Gastroesophageal sphincter (tissue), 4 donors: ENCODE data around the gene PPP2R3A. TPM values are rescaled to one million over a fixed set of nuclear protein-coding genes. Genes with fewer than 3 reads are reported as not detected.
"Not testable (repeated sequence)": the region's sequence is repeated elsewhere in the genome, so short reads cannot be mapped to it uniquely, and the experiment has no call there.

ENCODE experiments used
- ATAC-seq: fragments of 150-250 bp; one replicate; pipeline ENCODE4 v1.9.1; 2016; ENCODE audit warnings: mild to moderate bottlenecking, moderate library complexity
- H3K27ac ChIP-seq, 4 donors: fragments of 200-600 bp; sonication (generic) in 3 of 4; 1 replicate in 3 of 4; 2 replicates in 1 of 4; pipeline ENCODE4 v1.5.1; 2016 to 2019
- H3K27me3 ChIP-seq: fragments of 200-600 bp; sonication (generic); one replicate; pipeline ENCODE4 v1.5.1; 2019
- H3K36me3 ChIP-seq, 2 donors: fragments of 200-600 bp; sonication (generic); one replicate each; pipeline ENCODE4 v1.5.1; 2019; ENCODE audit warnings: control low read depth in 1 of 2
- H3K4me1 ChIP-seq, 3 donors: fragments of 200-600 bp; sonication (generic); 1 replicate in 2 of 3; 2 replicates in 1 of 3; pipeline ENCODE4 v1.5.1; 2016 to 2019; ENCODE audit warnings: control low read depth in 2 of 3
- H3K4me3 ChIP-seq, 2 donors: fragments of 200-600 bp; sonication (generic); one replicate each; pipeline ENCODE4 v1.5.1; 2019; ENCODE audit warnings: mild to moderate bottlenecking in 1 of 2, moderate library complexity in 1 of 2
- H3K9me3 ChIP-seq, 3 donors: fragments of 200-600 bp; sonication (generic); one replicate each; pipeline ENCODE4 v1.5.1; 2017 to 2019; ENCODE audit warnings: control low read depth in 2 of 3
- EP300 ChIP-seq: sonication (generic); formaldehyde crosslinking; IDR thresholded peaks from one replicate; pipeline ENCODE4 v1.6.1; 2017; ENCODE audit warnings: antibody characterized with exemption, mild to moderate bottlenecking
- POLR2A ChIP-seq, 2 donors: fragments of 450-650 bp; IDR thresholded peaks; one replicate each; pipeline ENCODE4 v1.6.1; 2017; ENCODE audit warnings: antibody characterized with exemption in 2 of 2, mild to moderate bottlenecking in 2 of 2, moderate library complexity in 1 of 2
- POLR2AphosphoS5 ChIP-seq: sonication (generic); formaldehyde crosslinking; IDR thresholded peaks from one replicate; pipeline ENCODE4 v1.6.1; 2017; ENCODE audit warnings: antibody characterized with exemption
- WGBS, 2 donors: methylation state at CpG; one replicate each; pipeline ENCODE4 v1.1.5; 2018; ENCODE audit warnings: low coverage in 1 of 2; 5-methylcytosine and 5-hydroxymethylcytosine counted together
- total RNA-seq, 4 donors: library from RNA; depleted of rRNA; stranded (reverse); fragments of >200 nt; gene quantifications; one replicate each; pipeline ENCODE4 v1.1.0, GENCODE V29; 2016
- TF ChIP-seq, protein P1 (sequence below), 4 experiments: fragments of 200-600 bp in 2 of 4; fragments of 450-650 bp in 2 of 4; sonication (generic) in 1 of 4; IDR thresholded peaks; one replicate each; pipeline ENCODE4 v1.5.1; 2017 to 2019; ENCODE audit warnings: antibody characterized with exemption in 4 of 4, mild to moderate bottlenecking in 2 of 4, moderate library complexity in 2 of 4

The PPP2R3A gene
- total RNA-seq, 4 donors from 2014 or later = 22.5 to 31.8 (median 27.8) TPM

DNA sequence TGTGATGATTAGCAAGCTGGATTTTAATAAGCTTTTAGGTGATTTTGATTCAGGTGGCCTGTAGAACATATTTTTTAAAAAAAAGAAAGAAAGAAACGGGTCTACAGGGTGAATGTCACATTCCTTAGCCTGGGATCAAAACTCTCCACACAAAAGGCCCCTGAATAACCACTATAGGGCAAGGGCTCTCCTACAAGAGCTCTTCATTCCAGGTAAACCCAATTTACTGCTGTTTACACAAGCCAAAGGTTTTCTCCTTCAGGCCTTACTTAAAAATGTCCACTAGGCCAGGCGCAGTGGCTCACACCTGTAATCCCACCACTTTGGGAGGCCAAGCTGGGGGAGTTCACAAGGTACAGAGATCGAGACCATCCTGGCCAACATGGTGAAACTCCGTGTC lies 222.3 kb downstream of the PPP2R3A start:
- no peaks in the 10 kb centered on the region for H3K27me3 ChIP-seq
- H3K36me3 ChIP-seq = no peaks in the 10 kb centered on the region
- WGBS, 2 donors = 29 to 54% methylated on average over 1 of the region's 4 CpGs
- no peak overlapping the region for H3K27ac ChIP-seq
- no peak for ATAC-seq
- H3K4me3 ChIP-seq = no peak overlapping the region
- TF ChIP-seq EP300 = no peak
- no peak for TF ChIP-seq POLR2AphosphoS5
- no peak for TF ChIP-seq POLR2A (IDR thresholded peaks at IDR 0.05)
- TF ChIP-seq, protein P1, sequence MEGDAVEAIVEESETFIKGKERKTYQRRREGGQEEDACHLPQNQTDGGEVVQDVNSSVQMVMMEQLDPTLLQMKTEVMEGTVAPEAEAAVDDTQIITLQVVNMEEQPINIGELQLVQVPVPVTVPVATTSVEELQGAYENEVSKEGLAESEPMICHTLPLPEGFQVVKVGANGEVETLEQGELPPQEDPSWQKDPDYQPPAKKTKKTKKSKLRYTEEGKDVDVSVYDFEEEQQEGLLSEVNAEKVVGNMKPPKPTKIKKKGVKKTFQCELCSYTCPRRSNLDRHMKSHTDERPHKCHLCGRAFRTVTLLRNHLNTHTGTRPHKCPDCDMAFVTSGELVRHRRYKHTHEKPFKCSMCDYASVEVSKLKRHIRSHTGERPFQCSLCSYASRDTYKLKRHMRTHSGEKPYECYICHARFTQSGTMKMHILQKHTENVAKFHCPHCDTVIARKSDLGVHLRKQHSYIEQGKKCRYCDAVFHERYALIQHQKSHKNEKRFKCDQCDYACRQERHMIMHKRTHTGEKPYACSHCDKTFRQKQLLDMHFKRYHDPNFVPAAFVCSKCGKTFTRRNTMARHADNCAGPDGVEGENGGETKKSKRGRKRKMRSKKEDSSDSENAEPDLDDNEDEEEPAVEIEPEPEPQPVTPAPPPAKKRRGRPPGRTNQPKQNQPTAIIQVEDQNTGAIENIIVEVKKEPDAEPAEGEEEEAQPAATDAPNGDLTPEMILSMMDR (IDR thresholded peaks at IDR 0.05) = no peak
- no peaks in the 10 kb centered on the region for H3K9me3 ChIP-seq
- peaks cover 0 to 100% (median 45%) of the 10 kb centered on the region in 3 donors for H3K4me1 ChIP-seq

DNA sequence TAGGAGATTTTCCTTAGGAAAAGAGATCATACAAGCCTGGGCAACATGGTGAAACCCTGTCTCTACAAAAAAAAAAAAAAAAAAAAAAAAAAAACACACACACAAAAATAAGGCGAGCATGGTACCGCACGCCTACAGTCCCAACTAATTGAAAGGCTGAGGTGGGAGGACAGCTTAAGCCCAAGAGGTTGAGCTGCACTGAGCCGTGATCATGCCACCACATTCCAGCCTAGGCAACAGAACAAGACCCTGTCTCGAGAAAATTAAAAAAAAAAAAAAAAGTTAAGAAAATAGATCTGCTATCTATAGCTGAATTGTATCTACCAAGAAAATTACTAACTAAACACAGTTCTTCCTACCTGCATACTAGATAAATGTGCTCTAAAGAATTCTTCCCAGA lies 223.5 kb downstream of the PPP2R3A start:
- Histone ChIP-seq H3K4me1 (peaks cover 0 to 98% (median 45%) of the 10 kb centered on the region in 3 donors), H3K4me3 (no peak overlapping the region), H3K27ac (no peak overlapping the region), H3K36me3 (no peaks in the 10 kb centered on the region), H3K9me3 (no peaks in the 10 kb centered on the region), H3K27me3 (no peaks in the 10 kb centered on the region)
- 90% methylated on average over 4 of the region's 5 CpGs; no CpG with 5 or more reads in 1 of the 2 donors for WGBS, 2 donors
- ATAC-seq = no peak
- TF ChIP-seq EP300 (no peak), POLR2AphosphoS5 (no peak), POLR2A (IDR thresholded peaks at IDR 0.05) (no peak)
- TF ChIP-seq, protein P1 (IDR thresholded peaks at IDR 0.05) = no peak

DNA sequence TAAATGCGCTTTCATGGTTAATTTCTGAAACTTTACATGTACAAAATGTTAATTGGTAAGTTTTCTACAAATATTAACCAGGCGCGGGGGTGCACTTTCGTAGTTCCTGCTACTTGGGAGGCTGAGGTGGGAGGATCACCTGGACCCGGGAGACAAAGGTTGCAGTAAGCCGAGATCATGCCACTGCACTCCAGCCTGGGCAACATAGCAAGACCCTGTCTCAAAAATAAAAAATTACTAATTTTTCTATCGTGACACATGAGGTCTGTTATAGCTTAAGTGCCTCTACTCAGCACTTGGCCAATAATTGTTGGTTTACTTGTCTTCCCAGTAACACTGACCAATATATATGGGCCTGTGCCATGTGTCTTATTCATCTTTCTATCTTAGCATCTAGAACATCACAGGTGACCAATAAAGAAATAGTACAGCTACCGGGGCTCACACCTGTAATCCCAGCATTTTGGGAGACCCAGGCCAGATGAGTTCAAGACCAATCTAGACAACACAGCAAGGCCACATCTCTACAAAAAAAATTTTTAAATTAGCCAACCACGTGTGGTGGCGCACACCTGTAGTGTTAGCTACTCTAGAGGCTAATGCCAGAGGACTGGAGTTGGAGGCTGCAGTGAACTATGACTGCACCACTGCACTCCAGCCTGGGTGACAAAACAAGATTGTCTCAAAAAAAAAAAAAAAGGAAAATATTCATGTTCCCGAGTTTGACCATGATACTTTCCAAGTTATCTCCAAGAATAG lies 224.5 kb downstream of the PPP2R3A start:
- Histone ChIP-seq H3K27ac (no peak overlapping the region), H3K27me3 (no peaks in the 10 kb centered on the region), H3K9me3 (no peaks in the 10 kb centered on the region), H3K36me3 (no peaks in the 10 kb centered on the region), H3K4me1 (peaks cover 0 to 88% (median 45%) of the 10 kb centered on the region in 3 donors), H3K4me3 (no peak overlapping the region)
- no peak for ATAC-seq
- TF ChIP-seq POLR2AphosphoS5 (no peak), EP300 (no peak), POLR2A (IDR thresholded peaks at IDR 0.05) (no peak)
- TF ChIP-seq, protein P1 (IDR thresholded peaks at IDR 0.05) = no peak
- 73 to 90% methylated on average over 6 to 11 of the region's 11 CpGs for WGBS, 2 donors

DNA sequence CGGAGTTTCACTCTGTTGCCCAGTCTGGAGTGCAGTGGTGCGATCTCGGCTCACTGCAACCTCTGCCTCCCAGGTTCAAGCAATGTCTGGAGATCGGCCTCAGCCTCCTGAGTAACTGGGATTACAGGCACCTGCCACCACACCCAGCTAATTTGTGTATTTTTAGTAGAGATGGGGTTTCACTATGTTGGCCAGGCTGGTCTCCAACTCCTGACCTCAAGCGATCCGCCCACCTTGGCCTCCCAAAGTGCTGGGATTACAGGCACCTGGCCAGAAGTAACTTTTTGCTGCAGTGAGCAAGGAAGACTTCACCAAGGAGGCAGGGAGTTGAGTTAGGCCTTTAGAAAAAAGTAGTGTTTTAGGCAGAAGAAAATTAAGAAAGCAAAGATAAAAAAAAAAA lies 226.7 kb downstream of the PPP2R3A start:
- peaks cover 0 to 73% (median 43%) of the 10 kb centered on the region in 3 donors for H3K4me1 ChIP-seq
- H3K27ac ChIP-seq = peak overlapping the region in 3 of 4 donors; percentile 18 to 100 (median 100)
- not testable (repeated sequence) for H3K36me3 ChIP-seq, H3K27me3 ChIP-seq, ATAC-seq, H3K9me3 ChIP-seq
- 12 to 19% methylated on average over 4 of the region's 6 CpGs for WGBS, 2 donors
- peak overlapping the region; percentile 2 to 96 for H3K4me3 ChIP-seq

DNA sequence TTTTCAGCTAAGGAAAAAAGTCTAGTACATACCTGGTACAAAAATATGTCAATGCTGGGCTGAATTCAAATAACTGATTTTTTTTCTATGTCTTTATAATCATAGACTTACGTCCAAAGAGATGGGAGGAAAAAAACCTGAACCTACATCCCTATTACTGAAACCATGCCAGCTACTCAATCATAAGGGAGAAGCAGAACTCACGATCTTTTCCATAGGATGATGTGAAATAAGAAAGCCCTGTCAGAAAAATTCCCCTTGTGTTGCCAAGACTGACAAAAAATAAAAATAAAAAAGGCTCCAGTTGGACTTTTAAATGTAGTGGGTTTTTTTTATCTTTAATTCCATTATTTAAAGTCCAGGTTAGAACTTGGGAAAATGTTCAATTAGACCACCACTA lies 227.3 kb downstream of the PPP2R3A start:
- Histone ChIP-seq H3K36me3 (no peaks in the 10 kb centered on the region), H3K27ac (peak overlapping the region in 2 of 4 donors; percentile 100), H3K4me3 (peak overlapping the region; percentile 74 to 96), H3K27me3 (no peaks in the 10 kb centered on the region), H3K9me3 (no peaks in the 10 kb centered on the region), H3K4me1 (peaks cover 0 to 73% (median 41%) of the 10 kb centered on the region in 3 donors)
- no peak for TF ChIP-seq POLR2AphosphoS5
- no peak for TF ChIP-seq POLR2A (IDR thresholded peaks at IDR 0.05)
- TF ChIP-seq, protein P1 (IDR thresholded peaks at IDR 0.05) = no peak
- TF ChIP-seq EP300 = no peak
- 0 to 6% methylated on average over 2 of the region's 2 CpGs for WGBS, 2 donors
- no peak for ATAC-seq
